Activated CD4-positive, alpha-beta memory T cell treated with anti-CD3 and anti-CD28 coated beads for 36 hours (primary cell): Measurements from ENCODE around the gene PPP1R12C. TPM values are rescaled to one million over a fixed set of nuclear protein-coding genes. Genes with fewer than 3 reads are reported as not detected.

ENCODE experiments used
- CTCF ChIA-PET: fragments of 350-600 bp; sonication (Branson Sonifier 250); formaldehyde crosslinking; loops from one replicate; lab custom pipeline; 2021; ENCODE audit warnings: antibody characterized with exemption, inconsistent platforms; lab: Charles Lee
- POLR2A ChIA-PET: fragments of 350-600 bp; sonication (Branson Sonifier 250); formaldehyde crosslinking; loops from one replicate; lab custom pipeline; 2021; ENCODE audit warnings: antibody characterized with exemption; lab: Charles Lee
- DNase-seq: peaks from one replicate; pipeline ENCODE4 v3.0.0-alpha.2; 2020
- H3K27ac Mint-ChIP-seq: one replicate; pipeline ENCODE4 v1.8.0; 2021; ENCODE audit warnings: mixed read lengths
- H3K27me3 Mint-ChIP-seq: one replicate; pipeline ENCODE4 v1.8.0; 2021; ENCODE audit warnings: mixed read lengths
- H3K36me3 Mint-ChIP-seq: one replicate; pipeline ENCODE4 v1.8.0; 2021; ENCODE audit warnings: mixed read lengths
- H3K4me1 Mint-ChIP-seq: one replicate; pipeline ENCODE4 v1.8.0; 2021; ENCODE audit warnings: low read depth, mixed read lengths
- H3K4me3 Mint-ChIP-seq: one replicate; pipeline ENCODE4 v1.8.0; 2021; ENCODE audit warnings: mild to moderate bottlenecking, mixed read lengths
- H3K9me3 Mint-ChIP-seq: one replicate; pipeline ENCODE4 v1.8.0; 2021; ENCODE audit warnings: mixed read lengths
- intact Hi-C: fragments of 100-400 bp; cut with micrococcal nuclease; formaldehyde crosslinking; loops from one replicate; pipeline ENCODE4 v1.15.1; 2023
- total RNA-seq, 2 experiments: library from RNA; stranded (reverse); gene quantifications; one replicate each; pipeline ENCODE4 v1.2.3, GENCODE V29; 2021

PPP1R12C gene
- total RNA-seq, 2 experiments from 2014 or later = 62.7 to 73.2 TPM

GRCh38 chr19:55137915-55138314 lies 20.5 kb upstream of the PPP1R12C start:
- Mint-ChIP-seq H3K4me1 (peaks cover 3% of the 10 kb centered on the region), H3K4me3 (no peak overlapping the region), H3K27ac (no peak overlapping the region), H3K36me3 (no peaks in the 10 kb centered on the region), H3K9me3 (no peaks in the 10 kb centered on the region), H3K27me3 (peaks cover 32% of the 10 kb centered on the region)
- ChIA-PET POLR2A (no interaction called here), CTCF (interaction anchor here (0.7 kb wide), 1 partner anchor 12 kb away, joined by 3 read pairs; no protein-coding TSS in a partner anchor)
- no peak for DNase-seq
- intact Hi-C loops = no loop called here

GRCh38 chr19:55136399-55137102 lies 19.1 kb upstream of the PPP1R12C start:
- H3K27me3 Mint-ChIP-seq = peaks cover 34% of the 10 kb centered on the region
- H3K9me3 Mint-ChIP-seq = no peaks in the 10 kb centered on the region
- CTCF ChIA-PET = interaction anchor here (1.0 kb wide), 1 partner anchor 48 kb away, joined by 4 read pairs; no protein-coding TSS in a partner anchor
- POLR2A ChIA-PET = no interaction called here
- H3K27ac Mint-ChIP-seq = no peak overlapping the region
- no peak overlapping the region for H3K4me3 Mint-ChIP-seq
- peaks cover 3% of the 10 kb centered on the region for H3K4me1 Mint-ChIP-seq
- intact Hi-C loops = no loop called here
- DNase-seq = no peak
- no peaks in the 10 kb centered on the region for H3K36me3 Mint-ChIP-seq

- no peaks in the 10 kb centered on the region for H3K4me1 Mint-ChIP-seq
- no peak for DNase-seq
- CTCF ChIA-PET = interaction anchor here (1.2 kb wide), 1 partner anchor 17 kb away, joined by 3 read pairs; the partner anchor contains the start of gene PPP1R12C
- no peak overlapping the region for H3K4me3 Mint-ChIP-seq
- POLR2A ChIA-PET = no interaction called here
- intact Hi-C loops = no loop called here
- H3K27ac Mint-ChIP-seq = no peak overlapping the region
- peaks cover 36% of the 10 kb centered on the region for H3K27me3 Mint-ChIP-seq
- H3K9me3 Mint-ChIP-seq = no peaks in the 10 kb centered on the region
- no peaks in the 10 kb centered on the region for H3K36me3 Mint-ChIP-seq
Measured at GRCh38 chr19:55134736-55135135, 17.3 kb upstream of the PPP1R12C start.

- H3K4me1 Mint-ChIP-seq = no peaks in the 10 kb centered on the region
- H3K9me3 Mint-ChIP-seq = no peaks in the 10 kb centered on the region
- intact Hi-C loops = no loop called here
- H3K4me3 Mint-ChIP-seq = no peak overlapping the region
- H3K27me3 Mint-ChIP-seq = peaks cover 35% of the 10 kb centered on the region
- no peak for DNase-seq
- ChIA-PET CTCF (interaction anchor here (1.2 to 1.6 kb wide), 2 partner anchors 16 to 46 kb away, joined by 3 to 6 read pairs; partner anchors contain the start of gene PPP1R12C), POLR2A (no interaction called here)
- no peak overlapping the region for H3K27ac Mint-ChIP-seq
- H3K36me3 Mint-ChIP-seq = no peaks in the 10 kb centered on the region
Measured at GRCh38 chr19:55133639-55134444, 16.4 kb upstream of the PPP1R12C start.

GRCh38 chr19:55132453-55133129 lies 15.2 kb upstream of the PPP1R12C start:
- peak; percentile 20 for DNase-seq
- ChIA-PET POLR2A (no interaction called here), CTCF (interaction anchor here (1.3 to 1.6 kb wide), 2 partner anchors 44 to 371 kb away, joined by 3 to 6 read pairs; no protein-coding TSS in a partner anchor)
- Mint-ChIP-seq H3K27ac (no peak overlapping the region), H3K9me3 (no peaks in the 10 kb centered on the region), H3K27me3 (peaks cover 34% of the 10 kb centered on the region), H3K36me3 (no peaks in the 10 kb centered on the region), H3K4me1 (no peaks in the 10 kb centered on the region), H3K4me3 (no peak overlapping the region)
- intact Hi-C loops = no loop called here

- ChIA-PET POLR2A (no interaction called here), CTCF (no interaction called here)
- Mint-ChIP-seq H3K27ac (no peak overlapping the region), H3K27me3 (peaks cover 37% of the 10 kb centered on the region), H3K9me3 (no peaks in the 10 kb centered on the region), H3K36me3 (no peaks in the 10 kb centered on the region), H3K4me3 (no peak overlapping the region), H3K4me1 (no peaks in the 10 kb centered on the region)
- DNase-seq = no peak
- intact Hi-C loops = no loop called here
Measured at GRCh38 chr19:55131421-55131820, 14.0 kb upstream of the PPP1R12C start.

GRCh38 chr19:55119053-55119452 lies 1.6 kb upstream of the PPP1R12C start:
- H3K27me3 Mint-ChIP-seq = peaks cover 7% of the 10 kb centered on the region
- intact Hi-C loops = no loop called here

GRCh38 chr19:55118401-55118991 lies 1.1 kb upstream of the PPP1R12C start:
- Mint-ChIP-seq H3K27ac (peak overlapping the region; percentile 89), H3K27me3 (peaks cover 5% of the 10 kb centered on the region), H3K9me3 (no peaks in the 10 kb centered on the region), H3K4me1 (peaks cover 30% of the 10 kb centered on the region), H3K36me3 (peaks cover 10% of the 10 kb centered on the region), H3K4me3 (peak overlapping the region; percentile 97)
- POLR2A ChIA-PET = interaction anchor here (1.3 to 1.5 kb wide), 3 partner anchors 135 to 289 kb away, joined by 3 to 7 read pairs (median 3); partner anchors contain the start of genes PPP6R1 and UBE2S
- CTCF ChIA-PET = interaction anchor here (0.8 to 2.0 kb wide), 6 partner anchors 16 to 385 kb away, joined by 3 to 6 read pairs (median 4); no protein-coding TSS in a partner anchor
- DNase-seq = peak; percentile 65
- intact Hi-C loops = no loop called here

More at GRCh38 chr19:55119053-55119452, 1.6 kb upstream of the PPP1R12C start:
- H3K27ac Mint-ChIP-seq = peak overlapping the region; percentile 89
- POLR2A ChIA-PET = interaction anchor here (0.6 to 1.3 kb wide), 2 partner anchors 22 to 135 kb away, joined by 3 to 4 read pairs; no protein-coding TSS in a partner anchor
- peaks cover 10% of the 10 kb centered on the region for H3K36me3 Mint-ChIP-seq
- DNase-seq = peak; percentile 22
- H3K4me1 Mint-ChIP-seq = peaks cover 30% of the 10 kb centered on the region
- H3K4me3 Mint-ChIP-seq = peak overlapping the region; percentile 97
- CTCF ChIA-PET = interaction anchor here (0.8 to 1.6 kb wide), 4 partner anchors 24 to 385 kb away, joined by 3 to 6 read pairs (median 4); no protein-coding TSS in a partner anchor
- H3K9me3 Mint-ChIP-seq = no peaks in the 10 kb centered on the region

- Mint-ChIP-seq H3K36me3 (peaks cover 10% of the 10 kb centered on the region), H3K4me1 (peaks cover 30% of the 10 kb centered on the region), H3K4me3 (peak overlapping the region; percentile 97), H3K27me3 (peaks cover under 1% of the 10 kb centered on the region), H3K27ac (peak overlapping the region; percentile 89), H3K9me3 (no peaks in the 10 kb centered on the region)
- intact Hi-C loops = loop anchor here (1.0 to 2.0 kb wide), 5 partner anchors 37 to 537 kb away; partner anchors contain the start of genes PPP6R1 and U2AF2
- ChIA-PET POLR2A (interaction anchor here (1.1 to 1.5 kb wide), 4 partner anchors 28 to 289 kb away, joined by 3 to 7 read pairs (median 3); partner anchors contain the start of genes PPP6R1 and UBE2S), CTCF (interaction anchor here (0.6 to 2.0 kb wide), 12 partner anchors 16 to 1543 kb away, joined by 3 to 6 read pairs (median 4); no protein-coding TSS in a partner anchor)
- DNase-seq = peak; percentile 99
Measured at GRCh38 chr19:55117663-55118391, 390 bp upstream of the PPP1R12C start.

GRCh38 chr19:55116232-55116858 lies 1.1 kb downstream of the PPP1R12C start:
- POLR2A ChIA-PET = interaction anchor here (0.5 to 1.1 kb wide), 2 partner anchors 12 to 27 kb away, joined by 3 read pairs; no protein-coding TSS in a partner anchor
- CTCF ChIA-PET = interaction anchor here (1.1 to 2.0 kb wide), 4 partner anchors 24 to 516 kb away, joined by 3 to 5 read pairs (median 4); no protein-coding TSS in a partner anchor
- intact Hi-C loops = loop anchor here (2.0 kb wide), 2 partner anchors 36 to 142 kb away; partner anchors contain the start of gene PPP6R1
- H3K27ac Mint-ChIP-seq = peak overlapping the region; percentile 86
- H3K27me3 Mint-ChIP-seq = no peaks in the 10 kb centered on the region
- no peaks in the 10 kb centered on the region for H3K9me3 Mint-ChIP-seq
- peaks cover 30% of the 10 kb centered on the region for H3K4me1 Mint-ChIP-seq
- DNase-seq = peak; percentile 72
- peak overlapping the region; percentile 92 for H3K4me3 Mint-ChIP-seq
- peaks cover 10% of the 10 kb centered on the region for H3K36me3 Mint-ChIP-seq
